ENCODE data around the gene DDX55. TPM values are rescaled to one million over a fixed set of nuclear protein-coding genes. Genes with fewer than 3 reads are reported as not detected.

DDX55 gene
- total and polyA plus RNA-seq, 2 experiments from 2014 or later, result 39.8 to 53.3 TPM

GRCh38 chr12:123648401-123648800 is 46.5 kb downstream of the DDX55 start:
- H3K27ac Mint-ChIP-seq, result no peak overlapping the region
- TF ChIP-seq ZNF114 (CRISPR knock-in tag; IDR thresholded peaks at IDR 0.05), result no peak
- no peaks in the 10 kb centered on the region for H3K79me2 ChIP-seq (replicated peaks; ENCODE audit: insufficient read depth)
- H3K27ac ChIP-seq (ENCODE audit: low read depth), result no peak overlapping the region
- peaks cover 3% of the 10 kb centered on the region for H3K27me3 Mint-ChIP-seq (ENCODE audit: insufficient read depth, low read depth, poor library complexity)
- H2AFZ ChIP-seq, result no peak overlapping the region
- H3K36me3 Mint-ChIP-seq (ENCODE audit: low read depth), result peaks cover 55% of the 10 kb centered on the region
- H3K4me3 ChIP-seq, result no peak overlapping the region
- no peaks in the 10 kb centered on the region for H3K9me3 Mint-ChIP-seq
- no peaks in the 10 kb centered on the region for H3K9me2 ChIP-seq (ENCODE audit: insufficient read depth)
- H3K27me3 ChIP-seq (ENCODE audit: insufficient read depth), result no peaks in the 10 kb centered on the region
- 0 out of 2 replicates have a peak, but pooled peaks cover 5% of the 10 kb centered on the region for H4K20me1 ChIP-seq (replicated peaks; ENCODE audit: insufficient read depth)
- H3K4me3 Mint-ChIP-seq, result no peak overlapping the region
- ATAC-seq (no peak), DNase-seq (ENCODE audit: low spot score) (no peak)
- H3K4me1 ChIP-seq (ENCODE audit: insufficient read depth), result no peaks in the 10 kb centered on the region
- H3K4me1 Mint-ChIP-seq, result no peaks in the 10 kb centered on the region
- peaks cover 3% of the 10 kb centered on the region; the same call in 1 of the 2 replicates for H3F3A ChIP-seq (replicated peaks; ENCODE audit: low read depth)
- no peak overlapping the region for H3K4me2 ChIP-seq
- peaks cover 24% of the 10 kb centered on the region for H3K36me3 ChIP-seq (ENCODE audit: insufficient read depth)

- Mint-ChIP-seq H3K27me3 (ENCODE audit: insufficient read depth, low read depth, poor library complexity) (peaks cover 3% of the 10 kb centered on the region), H3K4me1 (no peaks in the 10 kb centered on the region), H3K9me3 (no peaks in the 10 kb centered on the region), H3K4me3 (no peak overlapping the region), H3K27ac (no peak overlapping the region), H3K36me3 (ENCODE audit: low read depth) (peaks cover 51% of the 10 kb centered on the region)
- no peaks in the 10 kb centered on the region for H3K79me2 ChIP-seq (replicated peaks; ENCODE audit: insufficient read depth)
- no peaks in the 10 kb centered on the region; the same call in 1 of the 2 replicates for H4K20me1 ChIP-seq (replicated peaks; ENCODE audit: insufficient read depth)
- H3K36me3 ChIP-seq (ENCODE audit: insufficient read depth), result peaks cover 12% of the 10 kb centered on the region
- no peaks in the 10 kb centered on the region for H3K27me3 ChIP-seq (ENCODE audit: insufficient read depth)
- no peaks in the 10 kb centered on the region for H3K4me1 ChIP-seq (ENCODE audit: insufficient read depth)
- TF ChIP-seq ZNF114 (CRISPR knock-in tag; IDR thresholded peaks at IDR 0.05) (no peak), CTCF (conservative IDR thresholded peaks at IDR 0.05; ENCODE audit: low read depth in 2 of 2) (no peak)
- H3K4me2 ChIP-seq, result no peak overlapping the region
- ATAC-seq, result no peak
- no peak for DNase-seq (ENCODE audit: low spot score)
- no peak overlapping the region for H3K27ac ChIP-seq (ENCODE audit: low read depth)
- H3K9me2 ChIP-seq (ENCODE audit: insufficient read depth), result no peaks in the 10 kb centered on the region
- no peak overlapping the region for H3K4me3 ChIP-seq
- H3F3A ChIP-seq (replicated peaks; ENCODE audit: low read depth), result peaks cover 7% of the 10 kb centered on the region; the same call in 1 of the 2 replicates
- no peak overlapping the region for H2AFZ ChIP-seq
These were observed 52.3 kb downstream of the DDX55 start for GRCh38 chr12:123654129-123654701.

- Mint-ChIP-seq H3K27ac (no peak overlapping the region), H3K27me3 (ENCODE audit: insufficient read depth, low read depth, poor library complexity) (peaks cover 3% of the 10 kb centered on the region), H3K4me1 (no peaks in the 10 kb centered on the region), H3K4me3 (no peak overlapping the region), H3K9me3 (no peaks in the 10 kb centered on the region), H3K36me3 (ENCODE audit: low read depth) (peaks cover 57% of the 10 kb centered on the region)
- ATAC-seq (no peak), DNase-seq (ENCODE audit: low spot score) (no peak)
- H3K4me2 ChIP-seq, result no peak overlapping the region
- no peaks in the 10 kb centered on the region for H3K79me2 ChIP-seq (replicated peaks; ENCODE audit: insufficient read depth)
- no peak overlapping the region for H2AFZ ChIP-seq
- no peak overlapping the region for H3K27ac ChIP-seq (ENCODE audit: low read depth)
- H3K36me3 ChIP-seq (ENCODE audit: insufficient read depth), result peaks cover 12% of the 10 kb centered on the region
- no peaks in the 10 kb centered on the region for H3K9me2 ChIP-seq (ENCODE audit: insufficient read depth)
- no peaks in the 10 kb centered on the region for H3K4me1 ChIP-seq (ENCODE audit: insufficient read depth)
- H3F3A ChIP-seq (replicated peaks; ENCODE audit: low read depth), result peaks cover 7% of the 10 kb centered on the region; the same call in 1 of the 2 replicates
- H4K20me1 ChIP-seq (replicated peaks; ENCODE audit: insufficient read depth), result no peaks in the 10 kb centered on the region; the same call in 1 of the 2 replicates
- no peak overlapping the region for H3K4me3 ChIP-seq
- no peak for TF ChIP-seq POLR2AphosphoS5 (IDR thresholded peaks at IDR 0.05; ENCODE audit: low read depth)
- H3K27me3 ChIP-seq (ENCODE audit: insufficient read depth), result no peaks in the 10 kb centered on the region
These were observed 53.5 kb downstream of the DDX55 start for GRCh38 chr12:123655420-123655819.

Data from GM23338 (cell line).